Measurements from ENCODE around the gene PRR5.

GRCh38 chr22:44706488-44706887, 4.5 kb downstream of the PRR5 start:
- TF ChIP-seq CTCF (IDR thresholded peaks at IDR 0.05) (no peak), POLR2A (IDR thresholded peaks at IDR 0.05) (no peak)
